Measurements from ENCODE around the gene KLHL3. TPM values are rescaled to one million over a fixed set of nuclear protein-coding genes. Genes with fewer than 3 reads are reported as not detected.
"Not testable (repeated sequence)": the region's sequence is repeated elsewhere in the genome, so short reads cannot be mapped to it uniquely, and the experiment has no call there.

KLHL3 gene
- total RNA-seq, 1 experiment from 2014 or later: 13.6 TPM

DNA sequence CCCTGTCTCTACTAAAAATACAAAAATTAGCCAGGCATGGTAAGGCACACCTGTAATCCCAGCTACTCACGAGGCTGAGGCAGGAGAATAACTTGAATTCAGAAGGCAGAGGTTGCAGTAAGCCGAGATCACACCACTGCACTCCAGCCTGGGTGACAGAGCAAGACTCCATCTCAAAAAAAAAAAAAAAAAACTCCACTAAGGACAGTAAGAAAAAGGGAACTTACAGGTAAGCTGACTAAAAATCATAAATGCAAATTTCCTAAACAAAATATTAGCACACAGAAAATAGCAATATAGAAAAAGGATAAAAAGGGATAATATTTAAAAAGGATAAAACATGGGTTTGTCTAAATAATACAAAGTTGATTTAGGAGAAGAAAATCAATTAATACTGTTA is 46.2 kb upstream of the KLHL3 start:
- Histone ChIP-seq H3K4me1 (replicated peaks; ENCODE audit: insufficient read depth) (no peaks in the 10 kb centered on the region), H4K20me1 (ENCODE audit: insufficient read depth) (no peaks in the 10 kb centered on the region; the same call in 1 of the 2 replicates), H3K79me2 (ENCODE audit: low read depth) (no peaks in the 10 kb centered on the region), H3K27ac (no peak overlapping the region), H3K27me3 (ENCODE audit: insufficient read depth, low read depth) (no peaks in the 10 kb centered on the region), H3F3A (ENCODE audit: insufficient read depth, low read depth) (no peaks in the 10 kb centered on the region), H3K4me2 (no peak overlapping the region), H3K9me2 (ENCODE audit: insufficient read depth) (no peaks in the 10 kb centered on the region), H3K9me3 (ENCODE audit: insufficient read depth, low read depth) (no peaks in the 10 kb centered on the region), H2AFZ (no peak overlapping the region), H3K36me3 (ENCODE audit: low read depth) (no peaks in the 10 kb centered on the region), H3K4me3 (no peak overlapping the region)
- CTCF ChIA-PET: no interaction called here
- no TSS peak for BruUV-seq (replicated peaks)
- intact Hi-C loops (cut with micrococcal nuclease; ENCODE audit: unreplicated experiment): loop anchor here (10.0 kb wide), 1 partner anchor 103 kb away; the partner anchor contains the start of gene PKD2L2
- POLR2A ChIA-PET (ENCODE audit: unreplicated experiment): no interaction called here
- no peak for DNase-seq
- TF ChIP-seq EZH2 (IDR thresholded peaks at IDR 0.05; ENCODE audit: low read depth): no peak
- TF ChIP-seq, protein P1, sequence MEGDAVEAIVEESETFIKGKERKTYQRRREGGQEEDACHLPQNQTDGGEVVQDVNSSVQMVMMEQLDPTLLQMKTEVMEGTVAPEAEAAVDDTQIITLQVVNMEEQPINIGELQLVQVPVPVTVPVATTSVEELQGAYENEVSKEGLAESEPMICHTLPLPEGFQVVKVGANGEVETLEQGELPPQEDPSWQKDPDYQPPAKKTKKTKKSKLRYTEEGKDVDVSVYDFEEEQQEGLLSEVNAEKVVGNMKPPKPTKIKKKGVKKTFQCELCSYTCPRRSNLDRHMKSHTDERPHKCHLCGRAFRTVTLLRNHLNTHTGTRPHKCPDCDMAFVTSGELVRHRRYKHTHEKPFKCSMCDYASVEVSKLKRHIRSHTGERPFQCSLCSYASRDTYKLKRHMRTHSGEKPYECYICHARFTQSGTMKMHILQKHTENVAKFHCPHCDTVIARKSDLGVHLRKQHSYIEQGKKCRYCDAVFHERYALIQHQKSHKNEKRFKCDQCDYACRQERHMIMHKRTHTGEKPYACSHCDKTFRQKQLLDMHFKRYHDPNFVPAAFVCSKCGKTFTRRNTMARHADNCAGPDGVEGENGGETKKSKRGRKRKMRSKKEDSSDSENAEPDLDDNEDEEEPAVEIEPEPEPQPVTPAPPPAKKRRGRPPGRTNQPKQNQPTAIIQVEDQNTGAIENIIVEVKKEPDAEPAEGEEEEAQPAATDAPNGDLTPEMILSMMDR (conservative IDR thresholded peaks at IDR 0.05): no peak

DNA sequence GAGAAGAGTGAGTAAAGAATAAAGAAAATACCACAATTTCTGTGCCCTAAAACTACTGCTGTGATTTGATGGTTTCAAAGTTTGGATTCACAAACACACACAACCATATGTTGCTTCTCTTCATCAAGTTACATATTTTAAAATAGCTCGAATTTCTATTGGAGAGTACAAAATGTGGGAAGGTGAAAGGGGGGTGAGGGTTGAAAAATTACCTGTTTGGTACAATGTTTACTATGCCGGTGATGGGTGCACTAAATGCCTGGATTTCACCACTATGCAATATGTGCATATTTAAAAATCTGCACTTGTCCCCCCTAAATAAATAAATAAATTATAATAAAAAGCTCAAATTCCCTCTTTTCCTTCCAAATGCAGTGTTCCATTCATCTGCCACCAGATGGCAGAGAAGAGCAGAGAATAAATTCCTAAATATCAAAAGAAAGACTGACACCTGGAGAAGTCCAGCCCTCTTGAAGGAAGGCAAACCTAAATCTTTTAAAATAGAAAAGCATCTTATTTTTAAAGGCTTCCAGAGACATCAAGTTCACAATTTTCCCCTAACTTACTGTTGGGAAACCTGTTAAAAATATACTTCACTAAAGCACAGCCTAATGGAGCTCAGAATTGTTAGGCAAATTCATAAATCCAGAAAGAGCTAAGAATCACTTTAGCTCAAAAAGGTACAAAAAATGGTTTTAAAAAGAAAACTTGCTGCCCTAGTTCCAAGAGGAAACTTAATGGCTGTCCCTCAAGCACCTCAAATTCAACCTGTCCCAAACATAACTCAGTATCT is 43.1 kb upstream of the KLHL3 start:
- CTCF ChIA-PET: interaction anchor here (0.5 to 1.5 kb wide), 12 partner anchors 27 to 354 kb away, joined by 3 to 12 read pairs (median 4); partner anchors contain the start of gene PKD2L2
- no TSS peak for BruUV-seq (replicated peaks)
- no peak for DNase-seq
- Histone ChIP-seq H2AFZ (no peak overlapping the region), H3K27ac (no peak overlapping the region), H3K4me1 (replicated peaks; ENCODE audit: insufficient read depth) (no peaks in the 10 kb centered on the region), H3K9me2 (ENCODE audit: insufficient read depth) (no peaks in the 10 kb centered on the region), H3K4me3 (no peak overlapping the region), H4K20me1 (ENCODE audit: insufficient read depth) (no peaks in the 10 kb centered on the region; the same call in 1 of the 2 replicates), H3K36me3 (ENCODE audit: low read depth) (no peaks in the 10 kb centered on the region), H3K79me2 (ENCODE audit: low read depth) (no peaks in the 10 kb centered on the region), H3K4me2 (no peak overlapping the region), H3F3A (ENCODE audit: insufficient read depth, low read depth) (no peaks in the 10 kb centered on the region), H3K27me3 (ENCODE audit: insufficient read depth, low read depth) (no peaks in the 10 kb centered on the region), H3K9me3 (ENCODE audit: insufficient read depth, low read depth) (no peaks in the 10 kb centered on the region)
- POLR2A ChIA-PET (ENCODE audit: unreplicated experiment): interaction anchor here (0.6 kb wide), 2 partner anchors 27 to 156 kb away, joined by 3 to 6 read pairs; no protein-coding TSS in a partner anchor
- no peak for TF ChIP-seq EZH2 (IDR thresholded peaks at IDR 0.05; ENCODE audit: low read depth)
- TF ChIP-seq, protein P1 (conservative IDR thresholded peaks at IDR 0.05): peak; percentile 89
- intact Hi-C loops (cut with micrococcal nuclease; ENCODE audit: unreplicated experiment): loop anchor here (1.0 to 5.0 kb wide), 4 partner anchors 143 to 354 kb away; no protein-coding TSS in a partner anchor

DNA sequence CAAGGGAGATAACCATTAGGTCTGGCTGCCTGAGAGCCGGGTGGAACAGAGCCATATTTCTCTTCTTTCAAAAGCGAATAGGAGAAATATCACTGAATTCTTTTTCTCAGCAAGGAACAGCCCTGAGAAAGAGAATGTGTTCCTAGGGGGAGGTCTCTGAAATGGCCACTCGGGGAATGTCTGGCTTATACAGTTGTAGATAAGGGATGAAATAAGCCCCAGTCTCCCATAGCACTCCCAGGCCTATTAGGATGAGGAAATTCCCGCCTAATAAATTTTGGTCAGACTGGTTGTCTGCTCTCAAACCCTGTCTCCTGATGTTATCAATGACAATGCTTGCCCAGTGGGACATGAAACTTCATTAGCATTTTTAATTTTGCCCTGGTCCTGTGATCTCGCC is 32.0 kb upstream of the KLHL3 start:
- H3F3A ChIP-seq (ENCODE audit: insufficient read depth, low read depth); H3K36me3 ChIP-seq (ENCODE audit: low read depth); H3K27me3 ChIP-seq (ENCODE audit: insufficient read depth, low read depth); H3K4me2 ChIP-seq; CTCF ChIA-PET; H3K9me3 ChIP-seq (ENCODE audit: insufficient read depth, low read depth); H3K4me1 ChIP-seq (replicated peaks; ENCODE audit: insufficient read depth); POLR2A ChIA-PET (ENCODE audit: unreplicated experiment); H3K79me2 ChIP-seq (ENCODE audit: low read depth); intact Hi-C loops (cut with micrococcal nuclease; ENCODE audit: unreplicated experiment); H3K4me3 ChIP-seq; H4K20me1 ChIP-seq (ENCODE audit: insufficient read depth); DNase-seq; H3K9me2 ChIP-seq (ENCODE audit: insufficient read depth); BruUV-seq (replicated peaks); H3K27ac ChIP-seq; H2AFZ ChIP-seq: not testable (repeated sequence)

Data from PC-9 (cell line).